HFF-Myc (cell line): ENCODE results near the gene MAMSTR.

ENCODE experiments used
- DNase-seq: peaks from one replicate; pipeline ENCODE4 v3.0.0-alpha.2; 2011; ENCODE audit warnings: low read depth; ENCODE audit errors: extremely low read depth
- H3K4me3 ChIP-seq: replicated peaks from 2 replicates; pipeline ENCODE4 v1.5.1; 2011; ENCODE audit warnings: low read depth, mild to moderate bottlenecking, control low read depth, low read length
- TF ChIP-seq, protein P1 (sequence below): IDR thresholded peaks from 2 replicates; pipeline ENCODE4 v1.5.1; 2012; ENCODE audit warnings: mild to moderate bottlenecking, low read depth, low read length, control low read depth; ENCODE audit errors: missing control alignments

The MAMSTR gene

GRCh38 chr19:48668761-48669160 is 50.8 kb downstream of the MAMSTR start:
- DNase-seq: no peak
- TF ChIP-seq, protein P1, sequence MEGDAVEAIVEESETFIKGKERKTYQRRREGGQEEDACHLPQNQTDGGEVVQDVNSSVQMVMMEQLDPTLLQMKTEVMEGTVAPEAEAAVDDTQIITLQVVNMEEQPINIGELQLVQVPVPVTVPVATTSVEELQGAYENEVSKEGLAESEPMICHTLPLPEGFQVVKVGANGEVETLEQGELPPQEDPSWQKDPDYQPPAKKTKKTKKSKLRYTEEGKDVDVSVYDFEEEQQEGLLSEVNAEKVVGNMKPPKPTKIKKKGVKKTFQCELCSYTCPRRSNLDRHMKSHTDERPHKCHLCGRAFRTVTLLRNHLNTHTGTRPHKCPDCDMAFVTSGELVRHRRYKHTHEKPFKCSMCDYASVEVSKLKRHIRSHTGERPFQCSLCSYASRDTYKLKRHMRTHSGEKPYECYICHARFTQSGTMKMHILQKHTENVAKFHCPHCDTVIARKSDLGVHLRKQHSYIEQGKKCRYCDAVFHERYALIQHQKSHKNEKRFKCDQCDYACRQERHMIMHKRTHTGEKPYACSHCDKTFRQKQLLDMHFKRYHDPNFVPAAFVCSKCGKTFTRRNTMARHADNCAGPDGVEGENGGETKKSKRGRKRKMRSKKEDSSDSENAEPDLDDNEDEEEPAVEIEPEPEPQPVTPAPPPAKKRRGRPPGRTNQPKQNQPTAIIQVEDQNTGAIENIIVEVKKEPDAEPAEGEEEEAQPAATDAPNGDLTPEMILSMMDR: no peak
- no peak overlapping the region for H3K4me3 ChIP-seq

- no peak overlapping the region for H3K4me3 ChIP-seq
- TF ChIP-seq, protein P1: no peak
- no peak for DNase-seq
Measured at GRCh38 chr19:48668332-48668731, 51.2 kb downstream of the MAMSTR start.

DNA sequence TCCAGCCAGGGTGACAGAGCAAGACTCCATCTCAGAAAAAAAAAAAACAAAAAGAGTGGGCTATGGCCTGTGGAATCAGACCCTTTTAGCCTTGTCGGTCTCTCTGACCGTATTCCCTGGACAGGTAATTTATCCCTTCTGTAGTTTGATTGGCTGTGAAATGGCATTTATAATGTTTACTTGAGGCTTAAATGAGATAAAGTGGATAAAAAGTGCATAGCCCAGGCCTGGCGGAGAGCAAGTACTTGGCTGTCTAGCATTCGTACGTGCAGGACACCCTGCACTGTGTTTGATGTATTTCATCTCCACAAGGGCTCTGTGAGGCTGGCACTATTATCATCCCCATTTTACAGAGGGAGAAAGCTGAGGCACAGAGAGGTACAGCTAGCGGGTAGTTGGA is 53.7 kb downstream of the MAMSTR start:
- no peak overlapping the region for H3K4me3 ChIP-seq
- TF ChIP-seq, protein P1: no peak
- no peak for DNase-seq

DNA sequence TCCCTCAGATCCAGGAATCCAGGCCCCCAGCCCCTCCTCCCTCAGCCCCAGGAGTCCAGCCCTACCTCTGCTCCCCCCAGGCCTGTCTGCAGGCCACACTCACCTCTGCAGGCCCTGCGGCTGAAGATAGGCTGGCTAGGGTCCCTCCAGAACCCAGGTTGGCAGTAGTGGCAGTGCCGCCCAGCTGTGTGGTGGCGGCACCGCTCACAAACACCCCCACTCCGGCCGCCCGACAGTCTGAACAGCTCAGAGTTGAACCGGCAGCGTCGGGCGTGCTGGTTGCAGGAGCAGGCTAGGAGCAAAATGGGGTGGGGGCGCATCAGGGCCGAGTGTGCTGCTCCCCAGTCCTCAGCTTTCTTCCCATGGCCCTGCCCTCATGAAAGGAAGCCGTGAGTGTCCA is 55.0 kb downstream of the MAMSTR start:
- no peak overlapping the region for H3K4me3 ChIP-seq
- no peak for DNase-seq
- TF ChIP-seq, protein P1: no peak

- TF ChIP-seq, protein P1: no peak
- H3K4me3 ChIP-seq: no peak overlapping the region
- DNase-seq: no peak
Measured at GRCh38 chr19:48663667-48664066, 55.9 kb downstream of the MAMSTR start.
